Stimulated activated CD8-positive, alpha-beta memory T cell treated with anti-CD3 and anti-CD28 coated beads, Interleukin-4, amount 100 ng/mL, for 1 hour (primary cell): ENCODE measurements around the gene KLF11.

ENCODE experiments used
- DNase-seq, 2 donors: peaks; one replicate each; pipeline ENCODE4 v3.0.0-alpha.2; 2020; ENCODE audit warnings: low read depth in 2 of 2, low spot score in 1 of 2

The KLF11 gene

GRCh38 chr2:10043256-10043905, at the start of gene KLF11:
Gene KLF11, plus strand, starts transcription at chr2:10043550. Its CDS starts 167 bp downstream, at chr2:10043717.
- peak; percentile 47 to 68 for DNase-seq

- no peak for DNase-seq
Observed at GRCh38 chr2:9994462-9994861, 48.9 kb upstream of the KLF11 start.

GRCh38 chr2:9995059-9995458, 48.3 kb upstream of the KLF11 start:
- no peak for DNase-seq

- DNase-seq, result no peak
Observed at GRCh38 chr2:9996321-9996720, 47.0 kb upstream of the KLF11 start.

GRCh38 chr2:9997936-9998335, 45.4 kb upstream of the KLF11 start:
- DNase-seq, result no peak

- DNase-seq, result no peak
Observed at GRCh38 chr2:9998916-9999654, 44.3 kb upstream of the KLF11 start.

GRCh38 chr2:9999693-10000092, 43.7 kb upstream of the KLF11 start:
- DNase-seq, result no peak

- DNase-seq, result no peak
Observed at GRCh38 chr2:10000541-10000940, 42.8 kb upstream of the KLF11 start.

- no peak for DNase-seq
Observed at GRCh38 chr2:10001586-10001985, 41.8 kb upstream of the KLF11 start.

- no peak for DNase-seq
Observed at GRCh38 chr2:10002109-10002508, 41.2 kb upstream of the KLF11 start.

- no peak for DNase-seq
Observed at GRCh38 chr2:10002681-10003080, 40.7 kb upstream of the KLF11 start.

GRCh38 chr2:10003206-10004125, 39.9 kb upstream of the KLF11 start:
- no peak for DNase-seq

- DNase-seq, result no peak
Observed at GRCh38 chr2:10004401-10004800, 38.9 kb upstream of the KLF11 start.

GRCh38 chr2:10004836-10005235, 38.5 kb upstream of the KLF11 start:
- DNase-seq, result no peak

GRCh38 chr2:10005461-10006235, 37.7 kb upstream of the KLF11 start:
- no peak for DNase-seq

GRCh38 chr2:10006236-10007161, 36.9 kb upstream of the KLF11 start:
- no peak for DNase-seq

GRCh38 chr2:10007435-10007834, 35.9 kb upstream of the KLF11 start:
- DNase-seq, result no peak

GRCh38 chr2:10007921-10008808, 35.2 kb upstream of the KLF11 start:
- DNase-seq, result no peak

GRCh38 chr2:10008809-10009176, 34.6 kb upstream of the KLF11 start:
- DNase-seq, result no peak
